ENCODE measurements around the gene EXTL2.

DNA sequence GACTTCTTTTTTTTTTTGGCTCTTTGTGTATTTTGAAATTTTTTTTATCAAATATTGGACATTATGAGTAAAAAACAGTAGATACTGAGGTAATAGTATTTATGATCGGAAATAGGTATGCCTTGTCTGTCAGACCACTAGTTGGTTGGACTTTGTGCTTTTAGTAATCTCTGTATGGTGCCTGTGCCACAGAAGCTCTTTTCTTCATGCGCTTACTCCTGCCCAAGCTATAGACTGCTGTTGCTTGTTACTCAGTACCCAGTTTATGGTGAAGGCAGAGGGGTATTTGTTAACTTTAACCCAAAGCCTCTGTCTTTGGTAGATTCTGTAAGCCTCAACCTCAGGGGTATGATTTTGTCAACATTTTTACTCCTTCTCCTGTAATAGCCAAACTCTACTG is 9.9 kb upstream of the EXTL2 start:
- TF ChIP-seq, protein P1, sequence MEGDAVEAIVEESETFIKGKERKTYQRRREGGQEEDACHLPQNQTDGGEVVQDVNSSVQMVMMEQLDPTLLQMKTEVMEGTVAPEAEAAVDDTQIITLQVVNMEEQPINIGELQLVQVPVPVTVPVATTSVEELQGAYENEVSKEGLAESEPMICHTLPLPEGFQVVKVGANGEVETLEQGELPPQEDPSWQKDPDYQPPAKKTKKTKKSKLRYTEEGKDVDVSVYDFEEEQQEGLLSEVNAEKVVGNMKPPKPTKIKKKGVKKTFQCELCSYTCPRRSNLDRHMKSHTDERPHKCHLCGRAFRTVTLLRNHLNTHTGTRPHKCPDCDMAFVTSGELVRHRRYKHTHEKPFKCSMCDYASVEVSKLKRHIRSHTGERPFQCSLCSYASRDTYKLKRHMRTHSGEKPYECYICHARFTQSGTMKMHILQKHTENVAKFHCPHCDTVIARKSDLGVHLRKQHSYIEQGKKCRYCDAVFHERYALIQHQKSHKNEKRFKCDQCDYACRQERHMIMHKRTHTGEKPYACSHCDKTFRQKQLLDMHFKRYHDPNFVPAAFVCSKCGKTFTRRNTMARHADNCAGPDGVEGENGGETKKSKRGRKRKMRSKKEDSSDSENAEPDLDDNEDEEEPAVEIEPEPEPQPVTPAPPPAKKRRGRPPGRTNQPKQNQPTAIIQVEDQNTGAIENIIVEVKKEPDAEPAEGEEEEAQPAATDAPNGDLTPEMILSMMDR (IDR thresholded peaks at IDR 0.05) = no peak
- TF ChIP-seq POLR2AphosphoS5 (IDR thresholded peaks at IDR 0.05) (no peak), EP300 (IDR thresholded peaks at IDR 0.05) (no peak), POLR2A (IDR thresholded peaks at IDR 0.05) (no peak)
